GM23338 (cell line): Measurements from ENCODE around the gene RASA3.
"Not testable (repeated sequence)": the region's sequence is repeated elsewhere in the genome, so short reads cannot be mapped to it uniquely, and the experiment has no call there.

ENCODE experiments used
- EZH2 ChIP-seq: fragments of 200-600 bp; sonication (generic); IDR thresholded peaks from one replicate; pipeline ENCODE4 v1.8.0; 2017; ENCODE audit warnings: antibody characterized with exemption, mild to moderate bottlenecking, low read depth; ENCODE audit not compliant: unreplicated experiment
- EZH2phosphoT487 ChIP-seq: fragments of 200-600 bp; sonication (generic); IDR thresholded peaks from one replicate; pipeline ENCODE4 v1.8.1; 2018; ENCODE audit warnings: antibody characterized with exemption; ENCODE audit not compliant: unreplicated experiment
- JUNB ChIP-seq: IDR thresholded peaks from one replicate; pipeline ENCODE4 v1.6.1; 2016; ENCODE audit warnings: antibody characterized with exemption; ENCODE audit not compliant: unreplicated experiment
- NANOG ChIP-seq: IDR thresholded peaks from 2 replicates; pipeline ENCODE4 v1.6.1; 2016; ENCODE audit warnings: antibody characterized with exemption, borderline replicate concordance
- POLR2AphosphoS5 ChIP-seq: IDR thresholded peaks from 2 replicates; pipeline ENCODE4 v1.6.1; 2016; ENCODE audit warnings: antibody characterized with exemption, low read depth
- STAT1 ChIP-seq: IDR thresholded peaks from one replicate; pipeline ENCODE4 v1.6.1; 2016; ENCODE audit warnings: antibody characterized with exemption; ENCODE audit not compliant: unreplicated experiment
- ZNF331 ChIP-seq: fragments of 250-450 bp; sonication (Bioruptor Pico); IDR thresholded peaks from 2 replicates; pipeline ENCODE4 v1.5.0; 2020; ENCODE audit warnings: low read depth, mild to moderate bottlenecking, moderate library complexity
- TF ChIP-seq, protein P1 (sequence below), 2 experiments: fragments of 200-600 bp in 1 of 2; sonication (generic) in 1 of 2; conservative IDR thresholded peaks; 2 replicates each; pipeline versions ENCODE4 v1.5.1 to v1.6.1; 2016 to 2017; ENCODE audit warnings: antibody characterized with exemption in 2 of 2, low read depth in 2 of 2, mild to moderate bottlenecking in 2 of 2, moderate library complexity in 1 of 2
- TF ChIP-seq, protein P2 (sequence below): IDR thresholded peaks from one replicate; pipeline ENCODE4 v1.6.1; 2018; ENCODE audit warnings: antibody characterized with exemption; ENCODE audit not compliant: unreplicated experiment
- TF ChIP-seq, protein P3 (sequence below): fragments of 250-450 bp; sonication (Bioruptor Pico); IDR thresholded peaks from 2 replicates; pipeline ENCODE4 v1.5.0; 2020; ENCODE audit warnings: mild to moderate bottlenecking, moderate library complexity
- TF ChIP-seq, protein P4 (sequence below): IDR thresholded peaks from 2 replicates; pipeline ENCODE4 v1.6.1; 2016; ENCODE audit warnings: antibody characterized with exemption

DNA sequence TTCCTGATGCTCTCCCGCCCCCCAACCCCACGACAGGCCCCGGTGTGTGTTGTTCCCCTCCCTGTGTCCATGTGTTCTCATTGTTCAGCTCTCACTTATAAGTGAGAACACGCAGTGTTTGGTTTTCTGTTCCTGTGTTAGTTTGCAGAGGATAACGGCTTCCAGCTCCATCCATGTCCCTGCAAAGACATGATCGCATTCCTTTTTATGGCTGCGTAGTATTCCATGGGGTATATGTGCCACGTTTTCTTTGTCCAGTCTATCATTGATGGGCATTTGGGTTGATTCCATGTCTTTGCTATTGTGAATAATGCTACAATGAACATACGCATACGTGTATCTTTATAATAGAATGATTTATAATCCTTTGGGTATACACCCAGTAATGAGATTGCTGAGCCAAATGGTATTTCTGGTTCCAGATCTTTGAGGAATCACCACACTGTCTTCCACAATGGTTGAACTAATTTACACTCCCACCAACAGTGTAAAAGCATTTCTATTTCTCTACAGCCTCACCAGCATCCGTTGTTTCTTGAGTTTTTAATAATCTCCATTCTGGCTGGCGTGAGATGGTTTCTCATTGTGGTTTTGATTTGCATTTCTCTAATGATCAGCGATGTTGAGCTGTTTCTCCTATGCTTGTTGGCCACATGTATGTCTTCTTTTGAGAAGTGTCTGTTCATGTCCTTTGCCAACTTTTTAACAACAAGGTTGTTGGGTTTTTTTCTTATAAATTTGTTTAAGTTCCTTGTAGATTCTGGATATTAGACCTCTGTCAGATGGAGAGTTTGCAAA lies 26.6 kb upstream of the RASA3 start:
- TF ChIP-seq, protein P1, sequence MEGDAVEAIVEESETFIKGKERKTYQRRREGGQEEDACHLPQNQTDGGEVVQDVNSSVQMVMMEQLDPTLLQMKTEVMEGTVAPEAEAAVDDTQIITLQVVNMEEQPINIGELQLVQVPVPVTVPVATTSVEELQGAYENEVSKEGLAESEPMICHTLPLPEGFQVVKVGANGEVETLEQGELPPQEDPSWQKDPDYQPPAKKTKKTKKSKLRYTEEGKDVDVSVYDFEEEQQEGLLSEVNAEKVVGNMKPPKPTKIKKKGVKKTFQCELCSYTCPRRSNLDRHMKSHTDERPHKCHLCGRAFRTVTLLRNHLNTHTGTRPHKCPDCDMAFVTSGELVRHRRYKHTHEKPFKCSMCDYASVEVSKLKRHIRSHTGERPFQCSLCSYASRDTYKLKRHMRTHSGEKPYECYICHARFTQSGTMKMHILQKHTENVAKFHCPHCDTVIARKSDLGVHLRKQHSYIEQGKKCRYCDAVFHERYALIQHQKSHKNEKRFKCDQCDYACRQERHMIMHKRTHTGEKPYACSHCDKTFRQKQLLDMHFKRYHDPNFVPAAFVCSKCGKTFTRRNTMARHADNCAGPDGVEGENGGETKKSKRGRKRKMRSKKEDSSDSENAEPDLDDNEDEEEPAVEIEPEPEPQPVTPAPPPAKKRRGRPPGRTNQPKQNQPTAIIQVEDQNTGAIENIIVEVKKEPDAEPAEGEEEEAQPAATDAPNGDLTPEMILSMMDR (conservative IDR thresholded peaks at IDR 0.05; ENCODE audit: low read depth in 2 of 2), result not testable (repeated sequence)
- not testable (repeated sequence) for TF ChIP-seq POLR2AphosphoS5; JUNB; EZH2phosphoT487; NANOG; EZH2; STAT1; ZNF331 (CRISPR knock-in tag)
- TF ChIP-seq, protein P2, sequence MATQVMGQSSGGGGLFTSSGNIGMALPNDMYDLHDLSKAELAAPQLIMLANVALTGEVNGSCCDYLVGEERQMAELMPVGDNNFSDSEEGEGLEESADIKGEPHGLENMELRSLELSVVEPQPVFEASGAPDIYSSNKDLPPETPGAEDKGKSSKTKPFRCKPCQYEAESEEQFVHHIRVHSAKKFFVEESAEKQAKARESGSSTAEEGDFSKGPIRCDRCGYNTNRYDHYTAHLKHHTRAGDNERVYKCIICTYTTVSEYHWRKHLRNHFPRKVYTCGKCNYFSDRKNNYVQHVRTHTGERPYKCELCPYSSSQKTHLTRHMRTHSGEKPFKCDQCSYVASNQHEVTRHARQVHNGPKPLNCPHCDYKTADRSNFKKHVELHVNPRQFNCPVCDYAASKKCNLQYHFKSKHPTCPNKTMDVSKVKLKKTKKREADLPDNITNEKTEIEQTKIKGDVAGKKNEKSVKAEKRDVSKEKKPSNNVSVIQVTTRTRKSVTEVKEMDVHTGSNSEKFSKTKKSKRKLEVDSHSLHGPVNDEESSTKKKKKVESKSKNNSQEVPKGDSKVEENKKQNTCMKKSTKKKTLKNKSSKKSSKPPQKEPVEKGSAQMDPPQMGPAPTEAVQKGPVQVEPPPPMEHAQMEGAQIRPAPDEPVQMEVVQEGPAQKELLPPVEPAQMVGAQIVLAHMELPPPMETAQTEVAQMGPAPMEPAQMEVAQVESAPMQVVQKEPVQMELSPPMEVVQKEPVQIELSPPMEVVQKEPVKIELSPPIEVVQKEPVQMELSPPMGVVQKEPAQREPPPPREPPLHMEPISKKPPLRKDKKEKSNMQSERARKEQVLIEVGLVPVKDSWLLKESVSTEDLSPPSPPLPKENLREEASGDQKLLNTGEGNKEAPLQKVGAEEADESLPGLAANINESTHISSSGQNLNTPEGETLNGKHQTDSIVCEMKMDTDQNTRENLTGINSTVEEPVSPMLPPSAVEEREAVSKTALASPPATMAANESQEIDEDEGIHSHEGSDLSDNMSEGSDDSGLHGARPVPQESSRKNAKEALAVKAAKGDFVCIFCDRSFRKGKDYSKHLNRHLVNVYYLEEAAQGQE, result not testable (repeated sequence)
- TF ChIP-seq, protein P3, sequence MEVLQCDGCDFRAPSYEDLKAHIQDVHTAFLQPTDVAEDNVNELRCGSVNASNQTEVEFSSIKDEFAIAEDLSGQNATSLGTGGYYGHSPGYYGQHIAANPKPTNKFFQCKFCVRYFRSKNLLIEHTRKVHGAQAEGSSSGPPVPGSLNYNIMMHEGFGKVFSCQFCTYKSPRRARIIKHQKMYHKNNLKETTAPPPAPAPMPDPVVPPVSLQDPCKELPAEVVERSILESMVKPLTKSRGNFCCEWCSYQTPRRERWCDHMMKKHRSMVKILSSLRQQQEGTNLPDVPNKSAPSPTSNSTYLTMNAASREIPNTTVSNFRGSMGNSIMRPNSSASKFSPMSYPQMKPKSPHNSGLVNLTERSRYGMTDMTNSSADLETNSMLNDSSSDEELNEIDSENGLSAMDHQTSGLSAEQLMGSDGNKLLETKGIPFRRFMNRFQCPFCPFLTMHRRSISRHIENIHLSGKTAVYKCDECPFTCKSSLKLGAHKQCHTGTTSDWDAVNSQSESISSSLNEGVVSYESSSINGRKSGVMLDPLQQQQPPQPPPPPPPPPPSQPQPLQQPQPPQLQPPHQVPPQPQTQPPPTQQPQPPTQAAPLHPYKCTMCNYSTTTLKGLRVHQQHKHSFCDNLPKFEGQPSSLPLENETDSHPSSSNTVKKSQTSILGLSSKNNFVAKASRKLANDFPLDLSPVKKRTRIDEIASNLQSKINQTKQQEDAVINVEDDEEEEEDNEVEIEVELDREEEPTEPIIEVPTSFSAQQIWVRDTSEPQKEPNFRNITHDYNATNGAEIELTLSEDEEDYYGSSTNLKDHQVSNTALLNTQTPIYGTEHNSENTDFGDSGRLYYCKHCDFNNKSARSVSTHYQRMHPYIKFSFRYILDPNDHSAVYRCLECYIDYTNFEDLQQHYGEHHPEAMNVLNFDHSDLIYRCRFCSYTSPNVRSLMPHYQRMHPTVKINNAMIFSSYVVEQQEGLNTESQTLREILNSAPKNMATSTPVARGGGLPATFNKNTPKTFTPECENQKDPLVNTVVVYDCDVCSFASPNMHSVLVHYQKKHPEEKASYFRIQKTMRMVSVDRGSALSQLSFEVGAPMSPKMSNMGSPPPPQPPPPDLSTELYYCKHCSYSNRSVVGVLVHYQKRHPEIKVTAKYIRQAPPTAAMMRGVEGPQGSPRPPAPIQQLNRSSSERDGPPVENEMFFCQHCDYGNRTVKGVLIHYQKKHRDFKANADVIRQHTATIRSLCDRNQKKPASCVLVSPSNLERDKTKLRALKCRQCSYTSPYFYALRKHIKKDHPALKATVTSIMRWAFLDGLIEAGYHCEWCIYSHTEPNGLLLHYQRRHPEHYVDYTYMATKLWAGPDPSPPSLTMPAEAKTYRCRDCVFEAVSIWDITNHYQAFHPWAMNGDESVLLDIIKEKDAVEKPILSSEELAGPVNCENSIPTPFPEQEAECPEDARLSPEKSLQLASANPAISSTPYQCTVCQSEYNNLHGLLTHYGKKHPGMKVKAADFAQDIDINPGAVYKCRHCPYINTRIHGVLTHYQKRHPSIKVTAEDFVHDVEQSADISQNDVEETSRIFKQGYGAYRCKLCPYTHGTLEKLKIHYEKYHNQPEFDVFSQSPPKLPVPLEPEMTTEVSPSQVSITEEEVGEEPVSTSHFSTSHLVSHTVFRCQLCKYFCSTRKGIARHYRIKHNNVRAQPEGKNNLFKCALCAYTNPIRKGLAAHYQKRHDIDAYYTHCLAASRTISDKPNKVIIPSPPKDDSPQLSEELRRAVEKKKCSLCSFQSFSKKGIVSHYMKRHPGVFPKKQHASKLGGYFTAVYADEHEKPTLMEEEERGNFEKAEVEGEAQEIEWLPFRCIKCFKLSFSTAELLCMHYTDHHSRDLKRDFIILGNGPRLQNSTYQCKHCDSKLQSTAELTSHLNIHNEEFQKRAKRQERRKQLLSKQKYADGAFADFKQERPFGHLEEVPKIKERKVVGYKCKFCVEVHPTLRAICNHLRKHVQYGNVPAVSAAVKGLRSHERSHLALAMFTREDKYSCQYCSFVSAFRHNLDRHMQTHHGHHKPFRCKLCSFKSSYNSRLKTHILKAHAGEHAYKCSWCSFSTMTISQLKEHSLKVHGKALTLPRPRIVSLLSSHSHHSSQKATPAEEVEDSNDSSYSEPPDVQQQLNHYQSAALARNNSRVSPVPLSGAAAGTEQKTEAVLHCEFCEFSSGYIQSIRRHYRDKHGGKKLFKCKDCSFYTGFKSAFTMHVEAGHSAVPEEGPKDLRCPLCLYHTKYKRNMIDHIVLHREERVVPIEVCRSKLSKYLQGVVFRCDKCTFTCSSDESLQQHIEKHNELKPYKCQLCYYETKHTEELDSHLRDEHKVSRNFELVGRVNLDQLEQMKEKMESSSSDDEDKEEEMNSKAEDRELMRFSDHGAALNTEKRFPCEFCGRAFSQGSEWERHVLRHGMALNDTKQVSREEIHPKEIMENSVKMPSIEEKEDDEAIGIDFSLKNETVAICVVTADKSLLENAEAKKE, result not testable (repeated sequence)
- TF ChIP-seq, protein P4, sequence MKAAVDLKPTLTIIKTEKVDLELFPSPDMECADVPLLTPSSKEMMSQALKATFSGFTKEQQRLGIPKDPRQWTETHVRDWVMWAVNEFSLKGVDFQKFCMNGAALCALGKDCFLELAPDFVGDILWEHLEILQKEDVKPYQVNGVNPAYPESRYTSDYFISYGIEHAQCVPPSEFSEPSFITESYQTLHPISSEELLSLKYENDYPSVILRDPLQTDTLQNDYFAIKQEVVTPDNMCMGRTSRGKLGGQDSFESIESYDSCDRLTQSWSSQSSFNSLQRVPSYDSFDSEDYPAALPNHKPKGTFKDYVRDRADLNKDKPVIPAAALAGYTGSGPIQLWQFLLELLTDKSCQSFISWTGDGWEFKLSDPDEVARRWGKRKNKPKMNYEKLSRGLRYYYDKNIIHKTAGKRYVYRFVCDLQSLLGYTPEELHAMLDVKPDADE, result not testable (repeated sequence)
